ENCODE data around the gene SLC30A3. TPM values are rescaled to one million over a fixed set of nuclear protein-coding genes. Genes with fewer than 3 reads are reported as not detected.

Gene SLC30A3
- total and polyA plus RNA-seq, 10 of the 15 experiments (the other 5 are each of a cell fraction or from before 2014, with no cell fraction given) = 0.23 TPM; not detected in 9

DNA sequence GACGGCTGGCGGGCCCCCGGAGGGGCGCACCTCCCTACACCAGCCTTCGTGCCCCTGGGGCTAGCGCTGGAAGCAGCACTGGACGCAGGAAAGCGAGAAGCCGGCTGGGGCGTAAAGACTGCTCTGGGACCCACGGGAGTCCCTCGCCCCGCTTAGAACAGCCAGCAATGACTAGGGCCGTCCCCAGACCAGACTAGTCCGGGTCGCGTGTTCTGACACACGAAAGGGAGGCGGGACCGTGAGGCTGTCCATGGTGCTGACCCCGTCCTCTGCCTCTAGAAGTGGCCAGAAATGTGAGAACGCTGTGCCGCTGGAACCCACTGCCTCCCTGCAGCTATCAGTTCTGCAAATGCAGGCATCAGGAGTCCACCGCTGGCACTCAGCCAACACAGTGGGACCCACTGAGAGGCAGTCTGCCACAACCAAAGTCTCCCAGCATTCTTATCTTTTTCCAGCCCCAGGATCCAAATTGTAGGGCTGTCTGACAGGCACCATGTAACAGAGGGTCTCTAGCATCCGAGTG lies 45.6 kb upstream of the SLC30A3 start, which contains the start of gene UCN:
Gene UCN (minus strand): TSS at position 87 of the 523 bp plus-strand sequence. CDS start 550 bp downstream, outside the sequence.
- ATAC-seq (no peak), FAIRE-seq (no peak), DNase-seq (ENCODE audit: low read depth, low spot score) (no peak)
- intact Hi-C loops (cut with micrococcal nuclease; ENCODE audit: unreplicated experiment) (no loop called here), in situ Hi-C loops (cut with MboI) (no loop called here)
- Histone ChIP-seq H3K4me3 (no peak within 1 kb of the TSS), H3K4me1 (ENCODE audit: control insufficient read depth, insufficient read depth, low read length) (no peaks in the 10 kb centered on the region), H3K36me3 (ENCODE audit: control insufficient read depth in 2 of 2, insufficient read depth in 2 of 2, low read length in 1 of 2) (peaks cover 0 to 3% of the 10 kb centered on the region in 2 experiments; a peak in 1 of 4 replicates), H3K4me2 (ENCODE audit: control insufficient read depth, insufficient read depth) (no peak within 1 kb of the TSS), H3K9me3 (replicated peaks; ENCODE audit: control insufficient read depth, insufficient read depth, low read length) (no peaks in the 10 kb centered on the region; the same call in 2 of the 3 replicates), H3K27ac (ENCODE audit: control insufficient read depth, insufficient read depth) (no peak within 1 kb of the TSS), H3K79me2 (ENCODE audit: control insufficient read depth, insufficient read depth, low read length) (no peaks in the 10 kb centered on the region), H3K9ac (ENCODE audit: control insufficient read depth, insufficient read depth, low read length) (no peak within 1 kb of the TSS), H4K20me1 (ENCODE audit: control insufficient read depth, insufficient read depth) (no peaks in the 10 kb centered on the region), H2AFZ (ENCODE audit: control insufficient read depth, low read depth, low read length) (no peak within 1 kb of the TSS), H3K27me3 (replicated peaks in 1 of 2; ENCODE audit: control insufficient read depth in 2 of 2, insufficient read depth in 2 of 2, low read length in 1 of 2) (no peaks in the 10 kb centered on the region; a peak in 1 of 4 replicates)
- ChIA-PET SMC1A (ENCODE audit: uncharacterized antibody, unreplicated experiment) (no interaction called here), POLR2A (no interaction called here), CTCF (no interaction called here), RAD21 (ENCODE audit: unreplicated experiment) (no interaction called here)
- TF ChIP-seq, protein P1, sequence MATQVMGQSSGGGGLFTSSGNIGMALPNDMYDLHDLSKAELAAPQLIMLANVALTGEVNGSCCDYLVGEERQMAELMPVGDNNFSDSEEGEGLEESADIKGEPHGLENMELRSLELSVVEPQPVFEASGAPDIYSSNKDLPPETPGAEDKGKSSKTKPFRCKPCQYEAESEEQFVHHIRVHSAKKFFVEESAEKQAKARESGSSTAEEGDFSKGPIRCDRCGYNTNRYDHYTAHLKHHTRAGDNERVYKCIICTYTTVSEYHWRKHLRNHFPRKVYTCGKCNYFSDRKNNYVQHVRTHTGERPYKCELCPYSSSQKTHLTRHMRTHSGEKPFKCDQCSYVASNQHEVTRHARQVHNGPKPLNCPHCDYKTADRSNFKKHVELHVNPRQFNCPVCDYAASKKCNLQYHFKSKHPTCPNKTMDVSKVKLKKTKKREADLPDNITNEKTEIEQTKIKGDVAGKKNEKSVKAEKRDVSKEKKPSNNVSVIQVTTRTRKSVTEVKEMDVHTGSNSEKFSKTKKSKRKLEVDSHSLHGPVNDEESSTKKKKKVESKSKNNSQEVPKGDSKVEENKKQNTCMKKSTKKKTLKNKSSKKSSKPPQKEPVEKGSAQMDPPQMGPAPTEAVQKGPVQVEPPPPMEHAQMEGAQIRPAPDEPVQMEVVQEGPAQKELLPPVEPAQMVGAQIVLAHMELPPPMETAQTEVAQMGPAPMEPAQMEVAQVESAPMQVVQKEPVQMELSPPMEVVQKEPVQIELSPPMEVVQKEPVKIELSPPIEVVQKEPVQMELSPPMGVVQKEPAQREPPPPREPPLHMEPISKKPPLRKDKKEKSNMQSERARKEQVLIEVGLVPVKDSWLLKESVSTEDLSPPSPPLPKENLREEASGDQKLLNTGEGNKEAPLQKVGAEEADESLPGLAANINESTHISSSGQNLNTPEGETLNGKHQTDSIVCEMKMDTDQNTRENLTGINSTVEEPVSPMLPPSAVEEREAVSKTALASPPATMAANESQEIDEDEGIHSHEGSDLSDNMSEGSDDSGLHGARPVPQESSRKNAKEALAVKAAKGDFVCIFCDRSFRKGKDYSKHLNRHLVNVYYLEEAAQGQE (IDR thresholded peaks at IDR 0.05; ENCODE audit: low read depth, low read length) = peak; percentile 67; the same call in 1 of the 2 replicates
- no peak for TF ChIP-seq HCFC1 (IDR thresholded peaks at IDR 0.05; ENCODE audit: low read length)
- WGBS (ENCODE audit: insufficient coverage, insufficient replicate concordance, low lambda C conversion rate, missing lambda C conversion rate) = 95% methylated on average over 25 of the region's 25 CpGs
- no TSS peak for BruUV-seq (replicated peaks)

Measured in GM12878 (cell line).